PFSK-1 (cell line): ENCODE results near the gene CHAF1B.

Experiments
- FOXP2 ChIP-seq: optimal IDR thresholded peaks from 2 replicates; pipeline ENCODE3; 2011; ENCODE audit warnings: borderline replicate concordance, control low read depth, inconsistent platforms; ENCODE audit not compliant: insufficient read depth; ENCODE audit errors: extremely low read length, extremely low read depth
- POLR2AphosphoS5 ChIP-seq: IDR thresholded peaks from 2 replicates; pipeline ENCODE4 v1.6.1; 2012; ENCODE audit warnings: low read depth, mild to moderate bottlenecking, control low read depth, low read length, moderate library complexity
- SIN3A ChIP-seq: IDR thresholded peaks from 2 replicates; pipeline ENCODE4 v1.6.1; 2012; ENCODE audit warnings: mild to moderate bottlenecking, low read length, moderate library complexity, borderline replicate concordance; ENCODE audit not compliant: insufficient read depth
- TAF1 ChIP-seq: IDR thresholded peaks from 2 replicates; pipeline ENCODE4 v1.6.1; 2012; ENCODE audit warnings: low read length, control low read depth, borderline replicate concordance; ENCODE audit not compliant: insufficient read depth
- TF ChIP-seq, protein P1 (sequence below), 2 experiments: IDR thresholded peaks; 2 replicates each; pipeline versions ENCODE4 v1.6.1 to v1.8.0; 2011 to 2012; ENCODE audit warnings: low read depth in 2 of 2, low read length in 2 of 2, control low read depth in 1 of 2, inconsistent platforms in 1 of 2, mild to moderate bottlenecking in 1 of 2, moderate library complexity in 1 of 2; ENCODE audit not compliant: insufficient read depth in 1 of 2

The CHAF1B gene

DNA sequence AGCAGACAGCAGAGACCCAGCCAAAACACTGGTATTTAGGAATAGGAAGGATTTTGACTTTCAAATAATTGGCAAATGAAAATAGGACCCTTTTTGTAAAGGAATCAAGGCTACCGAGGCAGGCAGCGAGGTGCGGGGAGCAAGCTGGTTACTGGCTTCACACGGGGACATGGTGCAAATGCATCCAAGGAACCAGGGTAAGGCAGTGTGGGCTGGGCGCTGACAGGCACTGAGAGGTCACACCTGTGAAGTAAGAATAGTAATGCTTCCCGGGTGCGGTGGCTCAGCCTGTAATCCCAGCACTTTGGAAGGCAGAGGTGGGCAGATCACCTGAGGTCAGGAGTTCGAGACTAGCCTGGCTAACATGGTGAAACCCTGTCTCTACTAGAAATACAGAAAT is 15.5 kb downstream of the CHAF1B start:
- TF ChIP-seq SIN3A (no peak), FOXP2 (no peak)

DNA sequence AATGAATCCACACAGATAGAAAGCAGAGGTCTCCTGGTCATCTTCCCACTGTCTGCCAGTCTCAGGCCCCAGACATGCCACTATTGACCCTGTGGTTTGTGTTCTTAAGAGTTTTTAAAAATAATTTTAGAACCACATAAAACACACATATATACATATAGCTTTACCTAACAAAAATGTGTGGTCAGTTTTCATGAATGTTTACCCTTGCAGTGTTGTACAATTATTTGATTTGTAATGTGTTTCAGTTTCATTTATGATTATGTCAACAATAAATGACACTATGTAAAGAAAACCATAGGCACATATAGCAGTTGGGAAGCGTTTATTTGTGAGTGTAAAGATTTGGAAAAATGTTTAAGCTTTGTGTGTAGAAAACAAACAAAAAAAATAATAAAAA is 17.1 kb downstream of the CHAF1B start:
- no peak for TF ChIP-seq SIN3A
- TF ChIP-seq TAF1: no peak
- TF ChIP-seq POLR2AphosphoS5: no peak
- no peak for TF ChIP-seq FOXP2
- TF ChIP-seq, protein P1, sequence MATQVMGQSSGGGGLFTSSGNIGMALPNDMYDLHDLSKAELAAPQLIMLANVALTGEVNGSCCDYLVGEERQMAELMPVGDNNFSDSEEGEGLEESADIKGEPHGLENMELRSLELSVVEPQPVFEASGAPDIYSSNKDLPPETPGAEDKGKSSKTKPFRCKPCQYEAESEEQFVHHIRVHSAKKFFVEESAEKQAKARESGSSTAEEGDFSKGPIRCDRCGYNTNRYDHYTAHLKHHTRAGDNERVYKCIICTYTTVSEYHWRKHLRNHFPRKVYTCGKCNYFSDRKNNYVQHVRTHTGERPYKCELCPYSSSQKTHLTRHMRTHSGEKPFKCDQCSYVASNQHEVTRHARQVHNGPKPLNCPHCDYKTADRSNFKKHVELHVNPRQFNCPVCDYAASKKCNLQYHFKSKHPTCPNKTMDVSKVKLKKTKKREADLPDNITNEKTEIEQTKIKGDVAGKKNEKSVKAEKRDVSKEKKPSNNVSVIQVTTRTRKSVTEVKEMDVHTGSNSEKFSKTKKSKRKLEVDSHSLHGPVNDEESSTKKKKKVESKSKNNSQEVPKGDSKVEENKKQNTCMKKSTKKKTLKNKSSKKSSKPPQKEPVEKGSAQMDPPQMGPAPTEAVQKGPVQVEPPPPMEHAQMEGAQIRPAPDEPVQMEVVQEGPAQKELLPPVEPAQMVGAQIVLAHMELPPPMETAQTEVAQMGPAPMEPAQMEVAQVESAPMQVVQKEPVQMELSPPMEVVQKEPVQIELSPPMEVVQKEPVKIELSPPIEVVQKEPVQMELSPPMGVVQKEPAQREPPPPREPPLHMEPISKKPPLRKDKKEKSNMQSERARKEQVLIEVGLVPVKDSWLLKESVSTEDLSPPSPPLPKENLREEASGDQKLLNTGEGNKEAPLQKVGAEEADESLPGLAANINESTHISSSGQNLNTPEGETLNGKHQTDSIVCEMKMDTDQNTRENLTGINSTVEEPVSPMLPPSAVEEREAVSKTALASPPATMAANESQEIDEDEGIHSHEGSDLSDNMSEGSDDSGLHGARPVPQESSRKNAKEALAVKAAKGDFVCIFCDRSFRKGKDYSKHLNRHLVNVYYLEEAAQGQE (IDR thresholded peaks at IDR 0.05; ENCODE audit: insufficient read depth in 1 of 2, low read depth in 2 of 2, low read length in 2 of 2): no peak

DNA sequence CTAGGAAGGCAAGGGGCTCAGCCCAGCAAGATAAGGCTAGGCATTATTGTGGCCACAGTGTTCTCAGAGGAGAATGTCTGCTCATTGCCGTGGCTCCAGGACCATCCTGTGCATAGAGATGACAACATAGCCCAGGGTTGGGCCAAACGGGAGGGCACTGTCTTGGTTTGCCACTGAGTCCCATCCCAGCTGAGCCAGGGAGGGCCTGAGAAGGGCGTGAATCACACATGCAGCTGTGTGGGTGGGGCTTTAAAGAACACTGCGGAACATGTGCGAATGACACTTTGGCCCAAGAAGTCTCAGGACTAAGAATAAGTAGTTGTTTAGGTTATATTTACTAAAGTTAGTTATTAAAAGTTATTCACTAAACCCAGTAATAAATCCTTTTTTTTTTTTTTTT is 18.5 kb downstream of the CHAF1B start:
- no peak for TF ChIP-seq FOXP2

DNA sequence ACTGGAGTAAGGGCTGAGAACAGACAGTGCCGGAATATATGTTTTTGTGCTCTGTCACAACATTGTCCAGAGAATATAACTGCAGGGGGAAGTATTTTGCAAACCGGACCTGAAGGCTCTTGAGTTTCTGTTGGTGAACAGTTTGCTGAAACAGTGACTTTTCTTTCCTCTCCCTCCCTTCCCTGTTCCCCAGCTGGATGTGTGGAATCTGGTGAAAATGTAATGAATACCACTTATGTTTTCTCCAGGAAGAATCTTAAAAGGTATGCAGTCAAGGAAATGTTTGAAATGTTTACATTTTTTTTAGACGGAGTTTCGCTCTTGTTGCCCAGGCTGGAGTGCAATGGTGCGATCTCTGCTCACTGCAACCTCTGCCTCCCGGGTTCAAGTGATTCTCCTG is 23.4 kb downstream of the CHAF1B start:
- TF ChIP-seq SIN3A (no peak), POLR2AphosphoS5 (no peak), FOXP2 (no peak)
- TF ChIP-seq, protein P1 (IDR thresholded peaks at IDR 0.05; ENCODE audit: insufficient read depth in 1 of 2, low read depth in 2 of 2, low read length in 2 of 2): no peak

DNA sequence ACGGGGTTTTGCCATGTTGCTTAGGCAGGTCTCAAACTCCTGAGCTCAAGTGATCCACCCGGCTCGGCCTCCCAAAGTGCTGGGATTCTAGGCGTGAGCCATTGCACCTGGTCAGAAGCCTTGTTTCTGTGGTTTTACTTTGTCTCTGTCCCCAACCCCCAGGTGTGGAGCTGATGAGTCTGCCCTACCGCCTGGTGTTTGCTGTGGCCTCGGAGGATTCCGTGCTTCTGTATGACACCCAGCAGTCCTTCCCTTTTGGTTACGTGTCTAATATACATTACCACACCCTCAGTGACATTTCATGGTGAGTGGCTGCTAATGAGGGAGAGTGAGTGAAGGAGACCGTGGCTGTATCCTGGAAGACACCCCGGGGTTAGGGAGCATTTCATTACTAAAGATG is 26.1 kb downstream of the CHAF1B start:
- TF ChIP-seq POLR2AphosphoS5 (no peak), TAF1 (no peak), SIN3A (no peak), FOXP2 (no peak)
- TF ChIP-seq, protein P1 (IDR thresholded peaks at IDR 0.05; ENCODE audit: insufficient read depth in 1 of 2, low read depth in 2 of 2, low read length in 2 of 2): no peak

DNA sequence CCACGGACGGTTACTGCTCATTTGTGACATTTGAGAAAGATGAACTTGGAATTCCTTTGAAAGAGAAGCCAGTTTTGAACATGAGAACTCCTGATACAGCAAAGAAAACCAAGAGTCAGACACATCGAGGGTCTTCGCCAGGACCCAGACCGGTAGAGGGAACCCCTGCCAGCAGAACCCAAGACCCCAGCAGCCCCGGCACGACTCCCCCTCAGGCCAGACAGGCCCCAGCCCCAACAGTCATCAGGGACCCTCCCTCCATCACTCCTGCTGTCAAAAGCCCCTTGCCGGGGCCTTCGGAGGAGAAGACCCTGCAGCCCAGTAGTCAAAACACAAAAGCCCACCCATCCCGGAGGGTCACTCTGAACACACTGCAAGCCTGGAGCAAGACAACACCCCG is 27.7 kb downstream of the CHAF1B start:
- TF ChIP-seq SIN3A (no peak), TAF1 (no peak)

DNA sequence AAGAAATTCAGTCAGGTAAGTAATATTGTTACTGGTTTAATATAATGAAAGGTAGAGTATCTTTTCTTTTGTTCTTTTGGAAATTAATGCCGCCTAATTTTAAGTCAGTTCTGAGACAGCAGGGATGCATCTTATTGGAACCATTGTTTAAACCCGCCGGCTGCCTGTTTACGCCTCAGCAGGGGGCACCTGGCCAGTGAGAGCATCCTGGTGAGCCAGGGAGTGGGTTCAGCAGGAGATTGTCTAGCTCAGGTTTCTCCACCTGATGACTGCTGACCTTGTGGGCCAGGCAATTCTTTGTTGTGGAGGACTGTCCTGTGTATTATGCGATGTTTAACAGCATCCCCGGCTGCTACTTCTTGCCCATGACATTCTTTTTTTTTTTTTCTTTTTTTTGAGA is 30.2 kb downstream of the CHAF1B start:
- TF ChIP-seq SIN3A (no peak), POLR2AphosphoS5 (no peak), FOXP2 (no peak), TAF1 (no peak)
- TF ChIP-seq, protein P1 (IDR thresholded peaks at IDR 0.05; ENCODE audit: insufficient read depth in 1 of 2, low read depth in 2 of 2, low read length in 2 of 2): no peak
